GM12865 (cell line): ENCODE results near the gene SNX22.

Experiments
- DNase-seq: peaks from one replicate; pipeline ENCODE4 v3.0.0; 2010; ENCODE audit warnings: low read depth
- H3K4me3 ChIP-seq: 2 replicates; pipeline ENCODE4 v1.5.1; 2011; ENCODE audit warnings: mild to moderate bottlenecking, low read depth, low read length, control low read depth
- TF ChIP-seq, protein P1 (sequence below): IDR thresholded peaks from 2 replicates; pipeline ENCODE4 v1.5.1; 2011; ENCODE audit warnings: low read length, control low read depth, low read depth, inconsistent platforms; ENCODE audit not compliant: insufficient read depth; ENCODE audit errors: missing control alignments

Gene SNX22

DNA sequence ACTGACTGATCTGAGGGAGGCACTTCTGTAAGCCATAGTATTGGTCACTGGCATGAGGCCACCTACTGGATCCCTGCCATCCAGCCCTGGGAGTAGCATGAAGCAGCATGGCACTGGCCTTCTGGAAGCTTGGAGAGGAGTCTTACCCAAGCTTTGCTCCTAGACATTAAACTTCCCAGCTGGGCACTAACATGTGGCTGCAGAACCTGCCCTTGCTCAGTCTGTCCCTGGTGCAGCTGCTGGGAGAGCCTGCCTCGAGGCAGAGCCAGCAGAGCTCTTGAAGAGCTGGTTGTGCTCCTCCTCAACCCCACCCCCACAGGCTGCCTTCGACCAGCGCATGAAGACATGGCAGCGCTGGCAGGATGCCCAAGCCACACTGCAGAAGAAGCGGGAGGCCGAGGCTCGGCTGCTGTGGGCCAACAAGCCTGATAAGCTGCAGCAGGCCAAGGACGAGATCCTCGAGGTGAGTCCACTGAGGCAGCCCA lies 17.1 kb upstream of the SNX22 start:
- no peak for DNase-seq
- H3K4me3 ChIP-seq = no peak overlapping the region
- TF ChIP-seq, protein P1, sequence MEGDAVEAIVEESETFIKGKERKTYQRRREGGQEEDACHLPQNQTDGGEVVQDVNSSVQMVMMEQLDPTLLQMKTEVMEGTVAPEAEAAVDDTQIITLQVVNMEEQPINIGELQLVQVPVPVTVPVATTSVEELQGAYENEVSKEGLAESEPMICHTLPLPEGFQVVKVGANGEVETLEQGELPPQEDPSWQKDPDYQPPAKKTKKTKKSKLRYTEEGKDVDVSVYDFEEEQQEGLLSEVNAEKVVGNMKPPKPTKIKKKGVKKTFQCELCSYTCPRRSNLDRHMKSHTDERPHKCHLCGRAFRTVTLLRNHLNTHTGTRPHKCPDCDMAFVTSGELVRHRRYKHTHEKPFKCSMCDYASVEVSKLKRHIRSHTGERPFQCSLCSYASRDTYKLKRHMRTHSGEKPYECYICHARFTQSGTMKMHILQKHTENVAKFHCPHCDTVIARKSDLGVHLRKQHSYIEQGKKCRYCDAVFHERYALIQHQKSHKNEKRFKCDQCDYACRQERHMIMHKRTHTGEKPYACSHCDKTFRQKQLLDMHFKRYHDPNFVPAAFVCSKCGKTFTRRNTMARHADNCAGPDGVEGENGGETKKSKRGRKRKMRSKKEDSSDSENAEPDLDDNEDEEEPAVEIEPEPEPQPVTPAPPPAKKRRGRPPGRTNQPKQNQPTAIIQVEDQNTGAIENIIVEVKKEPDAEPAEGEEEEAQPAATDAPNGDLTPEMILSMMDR = no peak

DNA sequence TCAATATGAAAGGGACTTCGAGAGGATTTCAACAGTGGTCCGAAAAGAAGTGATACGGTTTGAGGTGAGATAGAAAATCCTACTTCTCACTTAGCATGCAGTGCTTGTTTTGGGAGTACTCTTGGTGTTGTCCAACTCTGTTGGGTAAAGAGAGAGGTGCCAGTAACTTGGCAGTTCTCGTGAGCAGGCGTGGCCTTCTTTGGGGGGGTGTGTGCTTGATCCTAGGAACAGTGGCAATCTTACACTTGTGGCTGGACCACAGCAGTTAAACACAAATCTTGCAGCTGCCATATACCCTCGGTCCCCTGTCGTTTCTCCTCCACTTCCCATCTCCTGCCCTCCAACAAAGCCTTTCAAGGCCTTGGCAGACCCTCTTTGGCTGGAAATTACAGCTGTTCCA lies 15.2 kb upstream of the SNX22 start:
- DNase-seq = no peak
- H3K4me3 ChIP-seq = no peak overlapping the region
- TF ChIP-seq, protein P1 = no peak

DNA sequence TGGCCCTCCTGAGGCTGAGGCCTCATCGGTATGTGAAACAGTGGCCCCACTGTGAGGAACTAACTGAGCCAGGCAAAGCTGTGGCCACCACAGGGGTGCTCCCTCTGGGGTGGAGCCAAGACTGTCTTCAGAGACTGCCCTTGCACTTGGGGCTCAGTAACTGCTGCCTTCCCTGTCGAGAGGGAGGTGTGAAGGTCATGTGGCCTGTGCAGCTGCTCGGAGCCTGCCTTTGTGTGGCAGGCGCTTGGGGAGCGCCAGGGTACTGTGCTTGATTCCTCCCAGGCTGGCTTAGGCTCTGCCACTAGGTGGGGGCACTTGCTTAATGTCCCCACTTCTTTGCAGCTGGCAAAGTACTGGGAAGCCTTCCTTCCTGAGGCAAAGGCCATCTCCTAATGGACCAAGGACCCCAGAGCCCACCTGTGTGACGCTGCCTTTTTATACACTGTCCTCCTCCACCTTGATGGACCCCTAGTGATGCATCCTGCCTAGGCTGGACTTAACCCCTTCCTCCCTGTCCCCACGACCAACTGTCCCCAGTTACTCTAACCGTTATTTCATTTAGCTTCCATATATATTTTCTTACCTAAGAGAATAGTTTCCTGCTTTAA lies 14.2 kb upstream of the SNX22 start:
- TF ChIP-seq, protein P1 = peak; percentile 20
- no peak overlapping the region for H3K4me3 ChIP-seq
- peak; percentile 21 for DNase-seq

DNA sequence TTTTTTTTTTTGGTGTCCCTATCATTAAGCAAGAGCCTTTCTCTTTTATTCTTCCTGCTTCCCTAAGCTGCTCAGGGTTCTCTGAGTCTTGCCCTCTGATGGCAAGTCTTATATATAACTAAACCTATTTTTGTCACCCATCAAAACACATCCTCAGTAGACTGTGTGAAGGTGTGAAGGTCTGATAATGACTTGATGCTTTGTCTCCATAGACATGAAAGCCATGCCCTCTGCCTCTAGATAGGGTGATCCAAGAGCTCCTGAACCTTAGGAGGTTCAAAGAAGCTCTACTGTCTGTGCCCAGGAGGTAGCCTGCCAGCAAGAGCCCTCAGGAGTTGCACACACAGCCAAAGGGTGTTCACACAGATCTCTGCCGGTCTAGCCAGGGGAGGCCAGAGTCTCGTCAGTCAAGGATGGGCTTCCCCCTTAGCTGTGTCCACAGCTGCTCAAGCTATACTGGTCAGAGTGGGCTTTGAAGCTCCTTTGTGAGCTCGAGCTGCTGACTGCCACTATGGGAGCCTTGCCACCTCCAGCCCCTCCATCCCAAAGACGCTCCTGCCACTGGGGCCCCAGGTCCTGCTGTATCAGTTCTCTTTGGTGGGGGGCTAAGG lies 13.1 kb upstream of the SNX22 start:
- TF ChIP-seq, protein P1 = no peak
- no peak for DNase-seq
- H3K4me3 ChIP-seq = no peak overlapping the region

DNA sequence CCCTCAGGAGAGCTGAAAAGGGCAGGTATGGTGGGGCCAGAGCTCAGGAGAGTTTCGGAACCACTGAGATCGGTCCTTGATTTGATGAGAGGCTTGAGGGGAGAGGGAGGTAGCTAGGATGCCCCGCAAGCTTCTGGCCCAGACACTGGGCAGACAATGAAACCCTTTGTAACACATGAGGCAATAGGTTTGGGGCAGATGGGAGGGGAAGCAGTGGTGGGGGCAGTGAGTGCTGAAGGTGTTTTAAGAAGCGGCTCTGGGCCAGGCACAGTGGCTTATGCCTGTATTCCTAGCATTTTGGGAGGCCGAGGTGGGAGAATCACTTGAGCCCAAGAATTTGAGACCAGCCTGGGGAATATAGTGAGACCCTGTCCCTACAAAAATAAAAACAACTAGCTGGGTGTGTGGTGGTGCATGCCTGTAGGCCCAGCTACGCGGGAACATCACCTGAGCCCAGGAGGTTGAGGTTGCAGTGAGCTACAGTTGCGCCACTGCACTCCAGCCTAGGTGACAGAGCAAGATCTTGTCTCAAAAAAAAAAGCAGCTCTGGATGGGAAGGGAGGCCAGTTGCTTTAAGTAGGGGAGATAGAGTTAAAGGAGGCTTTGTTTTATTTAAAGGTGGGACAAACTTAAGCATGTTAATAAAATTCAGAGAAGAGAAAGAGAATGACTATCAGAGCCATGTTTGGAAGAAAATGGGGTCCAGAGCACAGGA lies 9.6 kb upstream of the SNX22 start:
- no peak overlapping the region for H3K4me3 ChIP-seq
- TF ChIP-seq, protein P1 = no peak
- no peak for DNase-seq

DNA sequence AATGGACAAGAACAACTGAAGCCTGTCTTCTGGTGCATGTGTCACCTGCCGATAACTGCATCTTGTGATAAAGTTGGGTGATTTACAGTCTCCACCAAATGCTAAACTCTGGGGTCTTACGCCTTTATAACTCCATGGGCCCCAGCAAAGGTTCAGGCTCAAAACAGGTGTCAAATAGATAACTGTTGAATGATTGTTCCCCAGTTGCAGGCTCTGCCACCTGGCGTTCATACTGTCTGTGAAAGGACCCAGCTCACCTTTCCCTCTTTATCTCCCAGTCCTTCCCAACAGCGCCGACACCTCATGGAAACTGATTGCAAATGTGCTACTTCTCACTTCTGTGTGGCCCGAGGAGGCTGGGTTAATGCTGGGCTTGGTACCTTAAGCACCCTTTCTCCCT lies 8.3 kb upstream of the SNX22 start:
- TF ChIP-seq, protein P1 = no peak
- DNase-seq = no peak
- no peak overlapping the region for H3K4me3 ChIP-seq
